CD4-positive, alpha-beta T cell treated with Interleukin-4 for 1 hour (primary cell): Measurements from ENCODE around the gene BCKDHB.
A peak's percentile ranks its signal among the peaks of the same experiment; 100 is the strongest.

Source experiments
- DNase-seq, 2 donors: peaks; one replicate each; pipeline ENCODE4 v3.0.0-alpha.2; 2020 to 2022

BCKDHB gene

DNA sequence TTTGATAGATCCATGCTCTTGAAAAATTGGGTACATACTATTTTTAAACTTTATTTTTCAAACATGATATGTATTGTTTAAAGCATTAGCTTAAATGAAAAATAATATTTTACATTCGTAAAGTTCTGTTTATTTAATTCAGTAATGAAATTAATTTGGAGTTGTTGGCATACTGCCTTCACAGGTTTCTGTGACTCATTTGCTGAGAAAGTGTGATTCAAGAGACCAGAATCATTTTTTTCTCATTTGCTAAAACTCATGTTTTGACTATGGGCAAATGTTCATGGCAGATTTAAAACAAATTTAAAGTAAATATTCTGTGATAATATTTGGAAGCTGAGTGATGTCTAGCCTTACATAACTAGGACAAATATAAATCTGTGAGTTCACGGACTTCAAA is 230.4 kb downstream of the BCKDHB start:
- DNase-seq: no peak

DNA sequence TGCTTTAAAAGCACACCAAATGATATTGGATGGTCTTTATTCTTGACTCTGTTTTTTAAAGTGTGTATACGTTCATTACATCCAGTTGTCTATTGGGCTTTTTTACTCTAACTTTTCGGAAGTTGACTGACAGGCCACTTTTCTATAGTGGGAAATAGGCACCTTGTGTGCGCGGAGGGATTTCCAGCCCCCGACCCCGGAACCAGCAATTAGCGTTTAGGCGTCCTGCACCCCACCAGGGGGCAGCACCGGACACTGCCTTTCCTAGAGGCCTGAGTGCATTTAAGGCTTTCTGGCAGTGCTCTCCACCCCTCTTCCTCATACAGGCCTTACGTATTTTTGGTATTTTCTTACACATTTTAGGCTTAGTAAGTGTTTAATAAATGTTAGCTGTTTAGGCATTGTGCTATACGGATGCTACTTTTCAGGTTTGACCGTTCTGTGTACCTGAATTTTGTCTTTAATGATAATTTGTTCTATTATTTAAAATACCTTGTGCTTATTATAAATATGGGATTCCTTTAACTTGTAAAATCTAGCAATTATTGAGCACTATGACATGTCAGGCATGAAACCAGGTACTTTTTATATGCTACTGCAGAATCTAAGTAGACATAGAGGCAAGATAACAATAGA is 231.8 kb downstream of the BCKDHB start:
- peak; percentile 53 to 62 for DNase-seq

DNA sequence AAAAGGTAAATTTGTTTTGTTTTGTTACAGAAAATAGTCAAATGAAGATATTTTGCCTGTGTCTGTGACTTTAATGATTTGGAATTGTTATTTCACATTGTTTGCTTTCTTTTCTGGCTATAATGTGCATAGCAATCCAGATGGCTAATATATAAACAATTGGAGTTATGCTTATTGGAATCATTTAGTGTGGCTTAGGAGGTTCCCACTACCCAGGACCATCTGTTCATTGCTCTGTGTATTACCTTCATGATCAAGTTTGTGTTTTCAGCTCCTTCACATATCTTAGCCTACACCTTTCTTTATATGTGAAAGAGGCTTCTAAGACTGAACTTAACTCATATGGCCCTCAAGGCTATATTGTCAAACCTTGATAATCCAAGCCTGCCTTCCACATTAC is 232.9 kb downstream of the BCKDHB start:
- no peak for DNase-seq

DNA sequence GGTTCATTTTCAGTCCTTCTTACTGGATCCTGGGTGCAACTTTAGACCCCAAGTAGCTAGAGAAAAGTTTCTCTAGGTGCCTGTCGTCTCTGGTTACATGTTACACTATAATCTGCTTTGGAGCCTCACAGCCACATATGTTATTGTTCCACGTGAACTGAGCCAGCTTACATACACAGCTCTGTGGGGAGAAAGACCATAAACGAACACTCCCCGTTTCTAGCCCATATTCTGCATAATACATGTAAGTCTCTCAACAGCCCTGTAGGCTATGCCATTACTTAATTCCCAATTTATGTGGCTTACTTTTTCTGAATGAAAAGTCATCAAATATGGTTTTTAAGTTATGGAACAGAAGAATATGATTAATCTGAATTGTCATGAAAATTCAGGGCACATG is 233.8 kb downstream of the BCKDHB start:
- DNase-seq: no peak

DNA sequence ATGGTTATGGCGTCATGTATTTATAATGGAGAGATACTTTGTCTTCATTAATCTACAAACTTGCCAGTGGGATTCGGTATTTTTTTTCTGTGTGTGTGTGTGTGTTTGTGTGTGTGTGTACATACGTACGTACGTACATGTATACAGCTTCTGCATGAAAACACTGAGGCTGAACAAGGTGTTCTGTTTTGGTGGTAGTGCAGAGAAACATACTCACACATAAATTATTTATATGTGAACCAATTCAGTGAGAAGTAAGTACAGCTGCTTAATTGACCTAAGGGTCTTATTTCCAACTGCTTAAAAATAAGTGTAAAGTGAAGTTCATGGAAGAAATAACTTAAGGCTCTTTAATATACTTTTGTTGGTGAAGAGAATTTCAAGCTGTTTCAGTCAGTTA is 234.2 kb downstream of the BCKDHB start:
- DNase-seq: no peak

DNA sequence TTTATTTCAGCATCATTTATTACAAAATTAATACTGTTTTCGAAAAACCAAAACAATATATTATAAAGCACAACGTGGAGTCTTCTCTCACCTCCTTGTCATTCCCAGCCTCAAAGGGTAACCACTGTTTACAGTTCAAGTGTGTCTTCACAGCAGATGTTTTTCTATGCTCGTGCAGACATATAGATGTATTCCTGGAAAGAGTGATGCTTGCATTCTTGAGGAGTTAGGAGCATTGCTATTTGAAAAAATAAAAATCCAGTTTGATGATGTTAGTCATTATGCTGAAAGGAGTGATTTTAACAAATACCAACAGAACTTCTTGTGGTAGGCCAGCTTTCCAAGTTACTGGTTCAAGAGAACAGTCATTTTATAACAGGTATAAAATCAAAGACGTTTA is 234.9 kb downstream of the BCKDHB start:
- DNase-seq: no peak

DNA sequence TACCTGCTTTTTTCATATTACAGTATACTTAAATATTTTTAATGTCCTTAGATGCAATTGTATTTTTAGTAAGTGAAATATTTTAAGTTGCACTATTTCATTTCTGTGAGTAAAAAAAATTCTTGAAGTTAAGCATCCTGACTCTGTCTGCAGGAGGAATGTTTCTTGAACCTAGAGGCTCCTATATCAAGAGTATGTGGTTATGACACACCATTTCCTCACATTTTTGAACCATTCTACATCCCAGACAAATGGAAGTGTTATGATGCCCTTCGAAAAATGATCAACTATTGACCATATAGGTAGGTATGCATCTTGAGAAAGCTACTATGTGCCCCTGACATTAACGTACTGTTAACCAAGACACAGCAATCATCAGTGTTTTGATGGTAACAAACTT is 237.0 kb downstream of the BCKDHB start:
- no peak for DNase-seq

DNA sequence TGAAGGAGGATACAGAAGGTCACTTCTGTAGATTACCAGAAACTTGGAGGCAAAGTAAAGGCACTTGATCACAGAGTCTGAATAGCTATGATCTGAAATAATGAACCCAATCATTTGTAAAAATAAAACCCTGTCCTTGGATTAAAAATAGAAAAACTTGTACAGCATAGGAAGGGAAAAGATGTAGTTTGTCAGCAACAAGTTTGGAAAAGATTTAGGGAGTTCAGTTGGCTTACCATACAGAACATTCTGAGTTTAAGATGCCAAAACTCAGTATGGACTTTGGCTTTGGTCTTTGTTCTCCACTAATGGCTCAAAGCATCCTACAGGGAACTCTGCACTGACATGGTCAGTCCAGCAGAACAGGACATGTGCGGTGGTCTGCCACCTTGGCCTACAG is 240.6 kb downstream of the BCKDHB start:
- no peak for DNase-seq

DNA sequence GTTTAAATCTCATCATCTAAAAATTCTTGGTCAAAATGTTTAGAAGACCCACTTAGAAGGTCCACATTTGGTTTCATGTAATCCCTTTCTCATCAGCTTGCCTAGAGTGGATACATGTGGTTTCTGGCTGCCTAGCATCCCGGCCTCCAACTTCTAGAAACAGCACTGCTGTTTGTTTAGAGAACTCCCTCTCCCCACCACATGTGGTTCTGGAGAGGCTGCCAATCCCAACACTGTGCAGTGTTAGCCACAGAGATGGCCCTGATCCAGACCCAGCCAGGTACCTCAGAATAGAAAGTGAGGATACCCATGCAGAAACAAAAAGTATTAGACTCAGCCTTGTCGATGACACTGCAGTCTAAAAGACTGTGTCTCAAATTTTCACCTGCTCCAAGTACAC is 241.8 kb downstream of the BCKDHB start:
- DNase-seq: no peak

DNA sequence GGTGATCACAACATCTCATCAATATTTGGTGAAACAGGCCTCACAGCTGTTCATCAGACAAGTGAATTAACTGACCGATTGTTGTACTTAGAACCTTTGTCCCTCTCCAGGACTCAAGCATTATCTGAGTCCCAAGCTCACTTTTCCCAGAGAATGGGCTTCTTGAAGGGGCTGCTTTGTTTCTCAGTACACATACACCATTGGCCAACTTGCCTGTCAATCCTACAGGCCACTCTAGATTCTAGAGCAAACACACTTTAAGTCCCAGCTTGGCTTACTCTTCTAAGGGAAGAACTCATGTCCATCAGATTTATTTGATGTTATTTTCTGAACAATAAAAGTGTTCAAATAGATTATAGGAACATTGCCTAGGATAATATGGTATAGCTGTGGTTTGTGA is 249.5 kb downstream of the BCKDHB start:
- DNase-seq: no peak

DNA sequence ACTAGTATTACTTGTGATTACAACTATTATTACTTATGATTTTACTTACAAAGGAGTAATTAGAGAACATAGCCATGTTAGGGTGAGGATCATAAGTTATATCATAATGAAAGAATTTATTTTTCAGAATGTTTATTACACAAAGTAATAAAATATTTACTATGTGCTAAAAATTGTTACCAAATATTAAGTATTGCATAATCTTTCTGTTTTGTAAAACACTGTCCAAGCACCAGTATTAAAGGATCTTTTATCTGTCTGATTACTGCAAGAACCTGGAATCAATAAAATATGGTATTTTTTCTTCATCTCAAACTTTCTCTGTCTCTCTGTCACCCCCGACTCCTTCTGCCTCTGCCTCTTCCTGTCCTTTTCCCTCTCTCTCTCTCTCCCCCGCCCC is 250.1 kb downstream of the BCKDHB start:
- no peak for DNase-seq

DNA sequence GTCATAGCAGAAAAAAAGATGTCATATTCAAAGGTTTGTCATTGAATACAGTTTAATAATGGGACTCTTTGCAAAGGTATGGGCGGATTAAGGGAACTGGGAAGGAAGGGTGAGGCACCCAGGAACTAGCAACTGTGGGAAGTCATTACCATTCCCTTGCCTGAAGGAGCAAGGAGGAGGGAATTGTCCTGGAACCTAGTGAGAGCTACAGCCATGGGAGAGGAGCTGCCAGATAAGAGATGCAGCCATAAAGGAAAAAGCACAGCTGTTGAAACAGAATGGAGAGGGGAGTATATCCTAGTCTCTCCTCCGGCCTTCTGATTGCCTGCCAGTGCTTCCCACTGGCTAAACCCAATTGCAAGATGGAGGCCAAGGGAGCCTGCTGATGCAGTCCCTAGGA is 250.6 kb downstream of the BCKDHB start:
- no peak for DNase-seq

DNA sequence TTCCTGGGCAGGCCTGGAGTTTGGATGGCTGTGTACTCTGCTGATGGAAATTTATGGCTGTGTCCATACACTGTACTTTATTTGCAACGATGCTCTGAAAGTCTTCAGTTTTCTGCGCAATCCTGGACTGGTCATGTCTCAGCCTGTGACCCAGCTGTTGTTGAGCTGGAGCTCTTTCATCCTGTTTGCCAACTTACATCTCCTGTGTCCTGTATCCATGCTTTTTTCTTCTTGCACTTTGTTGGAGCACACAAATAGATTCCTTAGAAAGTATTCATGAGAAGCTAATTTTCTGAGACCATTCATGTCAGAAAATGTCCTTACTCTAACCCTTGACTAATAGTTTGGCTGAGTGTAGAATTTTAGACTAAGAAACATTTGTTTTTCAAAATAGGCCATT is 251.2 kb downstream of the BCKDHB start:
- DNase-seq: no peak

DNA sequence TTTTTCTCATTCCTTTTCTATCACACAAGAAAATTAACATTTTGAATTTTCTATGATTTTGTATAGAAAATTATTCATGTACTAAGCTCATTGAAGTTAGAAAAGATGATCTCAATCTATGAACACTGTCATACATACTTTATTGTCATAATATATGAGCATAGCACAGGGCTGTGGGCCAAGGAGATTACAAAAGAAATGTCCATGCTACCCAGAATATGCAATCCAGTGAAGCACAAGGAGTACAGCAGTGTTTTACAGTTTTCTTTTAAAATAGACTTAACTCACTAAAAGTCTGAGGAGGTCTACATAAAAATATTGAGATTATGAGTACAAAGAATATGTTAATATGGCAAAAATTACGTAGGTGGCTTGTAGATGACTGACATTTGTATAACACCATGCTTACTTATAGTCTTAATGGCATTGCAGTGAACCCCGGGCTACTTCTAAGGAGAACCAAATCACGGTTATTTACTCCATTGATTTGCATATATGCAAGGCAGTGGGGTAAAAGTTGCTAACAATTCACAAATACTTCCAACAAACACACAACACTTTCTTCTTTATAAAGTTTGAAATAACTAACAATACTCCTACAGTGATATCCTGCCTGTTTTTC is 257.1 kb downstream of the BCKDHB start:
- DNase-seq: no peak

DNA sequence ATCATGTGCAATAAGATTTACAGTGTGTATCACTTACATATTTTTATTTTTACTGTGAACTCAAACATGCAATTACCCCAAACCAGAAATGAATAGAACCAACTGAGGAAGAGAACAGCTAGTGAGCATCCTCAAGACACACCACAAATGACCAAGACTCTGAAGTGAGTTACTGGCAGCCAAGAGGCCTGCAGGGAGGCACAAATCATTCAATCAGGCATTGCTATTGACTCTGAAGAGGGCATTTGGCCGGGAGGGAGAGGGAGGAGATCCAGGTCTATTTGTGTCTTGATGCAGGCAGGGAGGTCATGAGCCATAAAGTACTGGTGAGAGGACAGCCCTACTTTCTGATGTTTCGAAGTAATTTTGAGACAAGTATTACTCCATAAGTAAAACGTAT is 257.7 kb downstream of the BCKDHB start:
- no peak for DNase-seq

DNA sequence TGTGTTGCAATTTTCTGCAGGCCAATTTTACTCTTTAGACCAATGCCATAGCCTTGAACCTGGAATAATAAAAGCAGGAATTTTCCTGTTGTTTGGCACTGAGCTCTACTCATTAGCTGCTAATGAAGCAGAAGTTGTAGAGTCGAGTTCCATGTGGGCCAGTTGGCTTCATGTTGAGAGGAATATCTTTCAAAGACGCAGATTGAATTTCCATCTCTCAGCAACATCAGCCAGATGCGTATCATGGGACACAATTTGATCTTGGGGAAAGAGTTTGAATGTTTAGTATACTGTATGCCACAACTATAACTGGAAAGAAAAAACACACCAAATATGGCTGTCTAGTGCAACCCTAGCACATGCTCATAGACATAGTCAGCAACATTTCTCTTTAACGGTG is 259.6 kb downstream of the BCKDHB start:
- no peak for DNase-seq

DNA sequence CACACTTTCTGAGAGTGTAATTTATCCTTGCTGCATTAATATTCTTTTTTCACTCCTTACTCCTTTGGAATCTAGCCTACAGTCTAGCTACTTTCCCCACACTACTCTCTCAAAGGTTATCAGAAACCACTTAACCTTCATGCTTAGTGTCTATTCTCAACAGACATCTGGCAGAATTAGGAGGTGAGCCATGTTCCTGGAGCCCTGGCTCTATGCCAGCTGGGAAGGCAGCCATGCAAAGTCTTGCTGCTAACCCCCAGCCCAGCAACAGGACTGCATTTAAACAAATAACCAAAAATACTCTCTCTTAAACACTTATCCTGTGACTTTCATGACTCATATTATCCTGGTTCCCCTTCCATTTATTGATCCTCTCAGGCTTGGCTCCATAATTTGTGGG is 260.2 kb downstream of the BCKDHB start:
- no peak for DNase-seq

DNA sequence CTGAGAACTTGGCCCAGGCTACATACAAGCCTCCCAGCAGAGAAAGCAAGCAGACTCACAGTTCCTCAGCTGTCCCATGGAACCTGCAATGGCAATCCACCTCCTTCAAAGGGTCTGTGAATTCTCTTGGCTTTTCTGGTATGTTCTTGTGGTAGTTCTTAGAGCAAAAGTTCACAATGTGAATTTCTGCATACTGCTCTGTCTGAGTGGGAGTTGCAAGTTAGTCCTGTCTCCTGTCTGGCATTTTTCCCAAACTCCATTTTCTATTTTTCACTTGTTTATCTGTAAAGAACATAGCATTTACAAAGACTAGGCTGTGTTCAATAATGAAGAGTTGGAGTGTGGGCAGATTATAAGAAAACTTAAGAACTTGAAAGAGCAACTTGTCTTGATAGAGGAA is 269.9 kb downstream of the BCKDHB start:
- DNase-seq: no peak

DNA sequence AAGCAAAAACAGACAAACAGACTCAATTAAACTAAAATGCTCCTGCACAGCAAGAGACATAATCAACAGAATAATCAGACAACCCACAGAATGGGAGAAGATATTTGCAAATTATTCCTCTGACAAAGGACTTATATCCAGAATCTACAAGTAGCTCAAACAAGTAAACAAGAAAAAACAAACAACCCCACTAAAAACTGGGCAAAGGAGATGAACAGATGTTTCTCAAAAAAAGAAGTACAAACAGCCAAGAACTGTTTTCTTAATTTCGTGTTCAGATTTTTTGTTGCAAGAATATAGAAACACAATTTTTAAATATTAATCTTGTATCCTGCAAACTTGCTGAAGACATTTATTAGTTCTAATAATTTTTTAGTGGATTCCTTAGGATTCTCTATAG is 274.1 kb downstream of the BCKDHB start:
- no peak for DNase-seq

DNA sequence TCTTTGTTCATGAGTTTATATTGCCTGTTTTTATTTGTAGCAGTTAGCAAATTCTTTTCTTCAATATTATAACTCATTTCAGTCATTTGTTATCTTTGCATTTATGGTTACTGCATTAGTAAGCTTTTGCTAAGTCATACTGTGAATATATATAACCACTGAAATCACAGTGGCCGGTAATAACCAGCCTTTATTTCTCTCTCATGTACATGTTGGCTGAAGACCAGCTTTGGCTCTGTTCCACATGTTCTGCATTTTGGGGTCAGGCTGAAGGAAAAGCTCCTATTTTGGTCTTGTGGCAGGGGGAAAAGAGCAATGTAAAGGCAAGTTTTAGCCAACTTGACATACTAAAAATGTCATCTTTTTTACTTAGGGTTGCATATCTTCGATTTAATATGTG is 276.3 kb downstream of the BCKDHB start:
- DNase-seq: no peak

DNA sequence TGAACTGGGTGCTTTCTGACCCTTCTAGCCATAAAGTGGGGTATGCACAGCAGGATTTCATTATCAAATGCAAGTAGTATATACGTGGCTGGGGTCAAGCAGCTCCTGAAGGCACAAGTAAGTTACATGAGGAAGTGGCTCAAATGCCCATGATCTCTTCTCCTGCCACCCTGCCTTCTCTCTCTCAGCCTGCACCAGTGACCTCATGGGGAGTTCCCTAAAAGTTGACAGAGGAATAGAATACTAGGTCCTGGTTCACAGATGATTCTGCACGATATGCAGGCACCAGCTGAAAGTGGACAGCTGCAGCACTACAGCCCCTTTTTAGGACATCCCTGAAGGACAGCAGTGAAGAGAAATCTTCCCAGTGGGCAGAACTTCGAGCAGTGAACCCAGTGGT is 282.0 kb downstream of the BCKDHB start:
- DNase-seq: no peak
